Stimulated activated CD4-positive, alpha-beta T cell treated with anti-CD3 and anti-CD28 coated beads, Interleukin-1b, Interleukin-23, amount 100 ng/mL, for 4 hours (primary cell): ENCODE measurements around the gene CLDN9.

ENCODE experiments used
- DNase-seq, 2 donors: peaks; one replicate each; pipeline ENCODE4 v3.0.0-alpha.2; 2020; ENCODE audit warnings: low read depth in 2 of 2

CLDN9 gene

GRCh38 chr16:2992383-2993081 lies 20.2 kb upstream of the CLDN9 start:
- DNase-seq = no peak

- no peak for DNase-seq
These were observed 16.4 kb upstream of the CLDN9 start for GRCh38 chr16:2996298-2996697.

- no peak for DNase-seq
These were observed 12.8 kb upstream of the CLDN9 start for GRCh38 chr16:2999929-3000328.

GRCh38 chr16:3000540-3000939 lies 12.2 kb upstream of the CLDN9 start:
- DNase-seq = no peak

GRCh38 chr16:3001316-3001715 lies 11.4 kb upstream of the CLDN9 start:
- DNase-seq = no peak

GRCh38 chr16:3003582-3004270 lies 9.0 kb upstream of the CLDN9 start:
- peak; percentile 90 to 93 for DNase-seq

- DNase-seq = no peak
These were observed 8.4 kb upstream of the CLDN9 start for GRCh38 chr16:3004319-3004718.

GRCh38 chr16:3004781-3005284 lies 7.9 kb upstream of the CLDN9 start:
- DNase-seq = no peak

GRCh38 chr16:3007059-3007956 lies 5.4 kb upstream of the CLDN9 start:
- DNase-seq = no peak

GRCh38 chr16:3007957-3008689 lies 4.6 kb upstream of the CLDN9 start:
- DNase-seq = no peak

GRCh38 chr16:3008690-3009037 lies 4.1 kb upstream of the CLDN9 start:
- DNase-seq = no peak

GRCh38 chr16:3009568-3010390 lies 2.9 kb upstream of the CLDN9 start:
- DNase-seq = no peak

GRCh38 chr16:3010510-3010909 lies 2.2 kb upstream of the CLDN9 start:
- no peak for DNase-seq

GRCh38 chr16:3012246-3012645 lies 477 bp upstream of the CLDN9 start:
- DNase-seq = no peak

- DNase-seq = no peak
These were observed 798 bp downstream of the CLDN9 start for GRCh38 chr16:3013491-3013951.

- DNase-seq = no peak
These were observed 1.4 kb downstream of the CLDN9 start for GRCh38 chr16:3013998-3014690.

GRCh38 chr16:3014971-3015370 lies 2.2 kb downstream of the CLDN9 start:
- DNase-seq = no peak

- DNase-seq = no peak
These were observed 3.3 kb downstream of the CLDN9 start for GRCh38 chr16:3015865-3016521.

- no peak for DNase-seq
These were observed 4.6 kb downstream of the CLDN9 start for GRCh38 chr16:3017344-3017743.
